GM19099 (cell line): ENCODE measurements around the gene NRDC.

Experiments
- POLR2A ChIP-seq: IDR thresholded peaks from 3 replicates; pipeline ENCODE4 v1.6.1; 2011; ENCODE audit warnings: low read depth; ENCODE audit not compliant: insufficient read length; ENCODE audit errors: extremely low read depth

NRDC gene

GRCh38 chr1:51861669-51862068, 16.9 kb downstream of the NRDC start:
- TF ChIP-seq POLR2A, result no peak

- TF ChIP-seq POLR2A, result no peak
Observed at GRCh38 chr1:51859735-51860134, 18.8 kb downstream of the NRDC start.

- no peak for TF ChIP-seq POLR2A
Observed at GRCh38 chr1:51859333-51859732, 19.2 kb downstream of the NRDC start.

- TF ChIP-seq POLR2A, result no peak
Observed at GRCh38 chr1:51858892-51859291, 19.6 kb downstream of the NRDC start.

- TF ChIP-seq POLR2A, result no peak
Observed at GRCh38 chr1:51856745-51857144, 21.8 kb downstream of the NRDC start.

GRCh38 chr1:51855624-51856023, 22.9 kb downstream of the NRDC start:
- TF ChIP-seq POLR2A, result no peak

- TF ChIP-seq POLR2A, result no peak
Observed at GRCh38 chr1:51853360-51853759, 25.2 kb downstream of the NRDC start.

- TF ChIP-seq POLR2A, result no peak
Observed at GRCh38 chr1:51851882-51852396, 26.6 kb downstream of the NRDC start.

- no peak for TF ChIP-seq POLR2A
Observed at GRCh38 chr1:51850420-51851223, 27.9 kb downstream of the NRDC start.

- no peak for TF ChIP-seq POLR2A
Observed at GRCh38 chr1:51847294-51847920, 31.1 kb downstream of the NRDC start.

- TF ChIP-seq POLR2A, result no peak
Observed at GRCh38 chr1:51843948-51844347, 34.6 kb downstream of the NRDC start.

- no peak for TF ChIP-seq POLR2A
Observed at GRCh38 chr1:51842261-51842660, 36.3 kb downstream of the NRDC start.

GRCh38 chr1:51840743-51841461, 37.6 kb downstream of the NRDC start:
- no peak for TF ChIP-seq POLR2A

GRCh38 chr1:51840182-51840581, 38.3 kb downstream of the NRDC start:
- TF ChIP-seq POLR2A, result no peak

GRCh38 chr1:51839094-51839493, 39.4 kb downstream of the NRDC start:
- TF ChIP-seq POLR2A, result no peak

- no peak for TF ChIP-seq POLR2A
Observed at GRCh38 chr1:51837243-51837642, 41.3 kb downstream of the NRDC start.

- no peak for TF ChIP-seq POLR2A
Observed at GRCh38 chr1:51833700-51834099, 44.8 kb downstream of the NRDC start.
